A549 (cell line): ENCODE results near the gene COX5A. TPM values are rescaled to one million over a fixed set of nuclear protein-coding genes. Genes with fewer than 3 reads are reported as not detected.

Experiments
- ATAC-seq, 2 experiments: fragments of 200-7000 bp in 1 of 2; fragments of >200 bp in 1 of 2; cut with Nextera tagmentation in 1 of 2; cut with Tn5 transposase in 1 of 2; 3 replicates each; pipeline versions ENCODE4 v1.8.0 to v1.9.1; 2018 to 2020; ENCODE audit warnings: mild to moderate bottlenecking in 1 of 2, moderate library complexity in 1 of 2
- CTCF ChIA-PET: fragments of 300-600 bp; sonication (Branson Sonifier 250); formaldehyde crosslinking; extraction: SDS; loops from one replicate; lab custom pipeline; 2021; ENCODE audit warnings: antibody characterized with exemption, inconsistent platforms; lab: Yijun Ruan, JAX
- POLR2A ChIA-PET: fragments of 350-600 bp; formaldehyde crosslinking; extraction: SDS; loops from one replicate; lab custom pipeline; 2021; ENCODE audit warnings: antibody characterized with exemption, inconsistent platforms; lab: Yijun Ruan, JAX
- DNase-seq, 2 experiments: peaks; one replicate each; pipeline versions ENCODE4 v3.0.0 to v3.0.0-alpha.2; 2011 to 2016; ENCODE audit warnings: low read depth in 1 of 2, low spot score in 1 of 2
- FAIRE-seq: peaks from 2 replicates; lab custom pipeline; 2011; peaks lifted over from hg19 to GRCh38; lab: Jason Lieb, UNC
- H3K27ac ChIP-seq, 2 experiments: fragments of >200 bp; sonication (Bioruptor Twin); formaldehyde crosslinking; 3 replicates each; pipeline ENCODE4 v1.5.1; 2016 to 2017
- H3K4me1 ChIP-seq: fragments of >200 bp; sonication (Bioruptor Twin); formaldehyde crosslinking; 3 replicates; pipeline ENCODE4 v1.6.1; 2016
- H3K4me2 ChIP-seq: fragments of >200 bp; sonication (Bioruptor Twin); formaldehyde crosslinking; 3 replicates; pipeline ENCODE4 v1.6.1; 2016
- H3K4me3 ChIP-seq: fragments of >200 bp; sonication (Bioruptor Twin); formaldehyde crosslinking; 3 replicates; pipeline ENCODE4 v1.5.1; 2016
- H3K9me3 ChIP-seq: fragments of >200 bp; sonication (Bioruptor Twin); formaldehyde crosslinking; 3 replicates; pipeline ENCODE4 v1.6.1; 2016
- CEBPB ChIP-seq, 2 experiments: fragments of >200 bp in 1 of 2; sonication (Bioruptor Twin) in 1 of 2; formaldehyde crosslinking in 1 of 2; IDR thresholded peaks; 2 replicates each; pipeline ENCODE4 v1.6.1; 2012 to 2016
- EP300 ChIP-seq, 2 experiments: fragments of >200 bp; sonication (Bioruptor Twin); formaldehyde crosslinking; IDR thresholded peaks; 2 replicates in 1 of 2; 3 replicates in 1 of 2; pipeline ENCODE4 v1.6.1; 2016 to 2017
- ESRRA ChIP-seq: fragments of 150-350 bp; IDR thresholded peaks from 2 replicates; pipeline ENCODE4 v1.6.1; 2014; ENCODE audit warnings: mild to moderate bottlenecking, low read length, borderline replicate concordance
- FOSL2 ChIP-seq, 2 experiments: fragments of 450-650 bp in 1 of 2; fragments of >200 bp in 1 of 2; sonication (Bioruptor Twin) in 1 of 2; formaldehyde crosslinking; IDR thresholded peaks; 2 replicates each; pipeline versions ENCODE4 v1.5.0 to v1.6.1; 2016 to 2020; ENCODE audit warnings: mild to moderate bottlenecking in 1 of 2, moderate library complexity in 1 of 2
- HDAC2 ChIP-seq: fragments of 200-600 bp; sonication (generic); IDR thresholded peaks from 2 replicates; pipeline ENCODE4 v1.6.1; 2016
- HEYL ChIP-seq: fragments of 250-450 bp; sonication (Bioruptor Pico); IDR thresholded peaks from 2 replicates; pipeline ENCODE4 v1.8.0; 2021; ENCODE audit warnings: mild to moderate bottlenecking, moderate library complexity
- HOXA7 ChIP-seq: fragments of 250-450 bp; sonication (Bioruptor Pico); IDR thresholded peaks from 2 replicates; pipeline ENCODE4 v1.5.0; 2020; ENCODE audit warnings: mild to moderate bottlenecking, moderate library complexity
- JUN ChIP-seq, 2 experiments: fragments of >200 bp; sonication (Bioruptor Twin); formaldehyde crosslinking; IDR thresholded peaks; 2 replicates in 1 of 2; 3 replicates in 1 of 2; pipeline ENCODE4 v1.6.1; 2016 to 2017
- JUNB ChIP-seq: fragments of >200 bp; sonication (Bioruptor Twin); formaldehyde crosslinking; IDR thresholded peaks from 2 replicates; pipeline ENCODE4 v1.6.1; 2016
- MYC ChIP-seq: IDR thresholded peaks from 2 replicates; pipeline ENCODE4 v1.6.1; 2012; ENCODE audit warnings: mild to moderate bottlenecking, inconsistent platforms, low read length, improper control_type of control experiment, borderline replicate concordance
- REST ChIP-seq: fragments of 200-600 bp; sonication (generic); IDR thresholded peaks from 2 replicates; pipeline ENCODE4 v1.6.1; 2016; ENCODE audit warnings: antibody characterized with exemption, mild to moderate bottlenecking, moderate library complexity
- RFX5 ChIP-seq: fragments of 450-650 bp; IDR thresholded peaks from 2 replicates; pipeline ENCODE4 v1.7.1; 2014; ENCODE audit warnings: antibody characterized with exemption, mild to moderate bottlenecking, moderate library complexity
- RNF2 ChIP-seq: fragments of 200-600 bp; sonication (generic); IDR thresholded peaks from 2 replicates; pipeline ENCODE4 v1.6.1; 2016; ENCODE audit warnings: low read depth, mild to moderate bottlenecking, antibody characterized with exemption, moderate library complexity, borderline replicate concordance
- SREBF2 ChIP-seq: fragments of 450-650 bp; IDR thresholded peaks from 2 replicates; pipeline ENCODE4 v1.6.1; 2014; ENCODE audit warnings: mild to moderate bottlenecking, moderate library complexity
- TFCP2L1 ChIP-seq: fragments of 250-450 bp; sonication (Bioruptor Pico); IDR thresholded peaks from 2 replicates; pipeline ENCODE4 v1.5.0; 2021; ENCODE audit warnings: mild to moderate bottlenecking
- USF2 ChIP-seq: fragments of 450-650 bp; IDR thresholded peaks from 2 replicates; pipeline ENCODE4 v1.6.1; 2014; ENCODE audit warnings: antibody characterized with exemption
- ZNF302 ChIP-seq: fragments of 250-450 bp; sonication (Bioruptor Pico); IDR thresholded peaks from 2 replicates; pipeline ENCODE4 v1.9.0; 2021; ENCODE audit warnings: inconsistent platforms, mild to moderate bottlenecking, moderate library complexity
- WGBS: methylation state at CpG from one replicate; pipeline ENCODE4 v1.1.6; 2017; ENCODE audit errors: missing lambda C conversion rate; 5-methylcytosine and 5-hydroxymethylcytosine counted together
- polyA plus RNA-seq, 4 experiments: library from polyadenylated mRNA; depleted of rRNA in 3 of 4; stranded (reverse); fragments of >200 nt; fragmentation: RNase III in 1 of 4; extraction: RNeasy Plus Mini Kit Qiagen cat#74134 plus additional on column Dnase treatment in 1 of 4; gene quantifications; 2 replicates in 3 of 4; 3 replicates in 1 of 4; pipeline ENCODE4 v1.2.3, GENCODE V29; 2011 to 2017
- TF ChIP-seq, protein P1 (sequence below): IDR thresholded peaks from 2 replicates; pipeline ENCODE4 v1.6.1; 2012
- TF ChIP-seq, protein P2 (sequence below): fragments of >200 bp; sonication (Bioruptor Twin); formaldehyde crosslinking; IDR thresholded peaks from 2 replicates; pipeline ENCODE4 v1.6.1; 2016
- TF ChIP-seq, protein P3 (sequence below): fragments of >200 bp; sonication (Bioruptor Twin); formaldehyde crosslinking; IDR thresholded peaks from 3 replicates; pipeline ENCODE4 v1.5.1; 2016
- TF ChIP-seq, protein P4 (sequence below): fragments of 250-450 bp; sonication (Bioruptor Pico); IDR thresholded peaks from 2 replicates; pipeline ENCODE4 v1.5.0; 2021; ENCODE audit warnings: mild to moderate bottlenecking, moderate library complexity, borderline replicate concordance

COX5A gene
- polyA plus RNA-seq, 2 of the 4 experiments (the other 2 are of a cell fraction), result 328 to 478 TPM

DNA sequence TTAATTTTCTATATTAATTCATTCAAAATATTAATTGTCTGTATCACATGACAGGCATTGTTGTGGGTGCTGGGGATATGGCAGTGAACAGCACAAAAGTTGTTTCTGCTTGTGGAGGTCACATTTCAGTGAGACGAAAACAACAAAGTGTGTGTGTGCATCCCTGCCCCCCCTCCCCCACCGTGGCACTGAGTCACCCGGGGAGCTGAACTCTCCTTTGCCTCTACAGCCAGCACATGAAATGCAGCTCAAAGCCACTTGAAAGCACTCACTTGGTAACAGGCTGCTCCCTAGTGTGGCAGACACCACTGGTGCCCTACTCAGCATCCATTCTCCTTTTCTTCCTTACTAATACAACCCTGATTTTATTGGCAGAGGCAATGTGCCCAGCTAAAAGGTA is 40.6 kb upstream of the COX5A start:
- CTCF ChIA-PET, result interaction anchor here (1.0 to 2.1 kb wide), 7 partner anchors 10 to 207 kb away, joined by 3 to 13 read pairs (median 3); partner anchors contain the start of gene SCAMP5

GRCh38 chr15:74978077-74978476 is 40.2 kb upstream of the COX5A start:
- Histone ChIP-seq H3K4me3 (no peak overlapping the region), H3K4me2 (no peak overlapping the region), H3K9me3 (no peaks in the 10 kb centered on the region), H3K4me1 (peaks cover 8% of the 10 kb centered on the region; the same call in 2 of the 3 replicates), H3K27ac (no peak overlapping the region)
- ChIA-PET CTCF (interaction anchor here (0.8 to 2.0 kb wide), 8 partner anchors 10 to 207 kb away, joined by 3 to 7 read pairs (median 3); no protein-coding TSS in a partner anchor), POLR2A (interaction anchor here (1.5 kb wide), 1 partner anchor 21 kb away, joined by 8 read pairs; the partner anchor contains the start of gene RPP25)
- DNase-seq (no peak), ATAC-seq (peak in 1 of 2 experiments; percentile 36; a peak in 3 of 6 replicates), FAIRE-seq (peak; percentile 28)
- TF ChIP-seq REST, result no peak
- TF ChIP-seq, protein P1, sequence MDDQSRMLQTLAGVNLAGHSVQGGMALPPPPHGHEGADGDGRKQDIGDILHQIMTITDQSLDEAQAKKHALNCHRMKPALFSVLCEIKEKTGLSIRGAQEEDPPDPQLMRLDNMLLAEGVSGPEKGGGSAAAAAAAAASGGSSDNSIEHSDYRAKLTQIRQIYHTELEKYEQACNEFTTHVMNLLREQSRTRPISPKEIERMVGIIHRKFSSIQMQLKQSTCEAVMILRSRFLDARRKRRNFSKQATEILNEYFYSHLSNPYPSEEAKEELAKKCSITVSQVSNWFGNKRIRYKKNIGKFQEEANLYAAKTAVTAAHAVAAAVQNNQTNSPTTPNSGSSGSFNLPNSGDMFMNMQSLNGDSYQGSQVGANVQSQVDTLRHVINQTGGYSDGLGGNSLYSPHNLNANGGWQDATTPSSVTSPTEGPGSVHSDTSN, result no peak
- no peak for TF ChIP-seq TFCP2L1
- TF ChIP-seq EP300 (IDR thresholded peaks at IDR 0.05), result no peak
- TF ChIP-seq MYC, result no peak
- no peak for TF ChIP-seq HOXA7
- TF ChIP-seq JUN (IDR thresholded peaks at IDR 0.05), result no peak
- TF ChIP-seq, protein P2, sequence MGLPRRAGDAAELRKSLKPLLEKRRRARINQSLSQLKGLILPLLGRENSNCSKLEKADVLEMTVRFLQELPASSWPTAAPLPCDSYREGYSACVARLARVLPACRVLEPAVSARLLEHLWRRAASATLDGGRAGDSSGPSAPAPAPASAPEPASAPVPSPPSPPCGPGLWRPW, result no peak
- no peak for TF ChIP-seq RNF2
- no peak for TF ChIP-seq ZNF302 (CRISPR knock-in tag)
- no peak for TF ChIP-seq HEYL (CRISPR knock-in tag)
- TF ChIP-seq JUNB, result no peak
- TF ChIP-seq ESRRA, result no peak
- TF ChIP-seq CEBPB (IDR thresholded peaks at IDR 0.05), result no peak
- TF ChIP-seq HDAC2, result no peak
- no peak for TF ChIP-seq SREBF2
- 92% methylated on average over 1 of the region's 1 CpG for WGBS

More for the DNA sequence above, 40.6 kb upstream of the COX5A start:
- Histone ChIP-seq H3K9me3 (no peaks in the 10 kb centered on the region), H3K4me2 (no peak overlapping the region), H3K27ac (no peak overlapping the region), H3K4me3 (no peak overlapping the region), H3K4me1 (peaks cover 9% of the 10 kb centered on the region; the same call in 2 of the 3 replicates)
- DNase-seq, result no peak
- TF ChIP-seq FOSL2 (IDR thresholded peaks at IDR 0.05), result no peak
- peak; percentile 17; the same call in 1 of the 2 replicates for TF ChIP-seq FOSL2 (CRISPR knock-in tag; IDR thresholded peaks at IDR 0.05)
- no peak for TF ChIP-seq HEYL (CRISPR knock-in tag)
- 13% methylated on average over 3 of the region's 3 CpGs for WGBS
- POLR2A ChIA-PET, result interaction anchor here (0.6 to 1.5 kb wide), 3 partner anchors 21 to 223 kb away, joined by 3 to 8 read pairs (median 5); partner anchors contain the start of gene RPP25
- peak; percentile 68 to 80; a peak in 4 of 6 replicates for ATAC-seq
- FAIRE-seq, result no peak

DNA sequence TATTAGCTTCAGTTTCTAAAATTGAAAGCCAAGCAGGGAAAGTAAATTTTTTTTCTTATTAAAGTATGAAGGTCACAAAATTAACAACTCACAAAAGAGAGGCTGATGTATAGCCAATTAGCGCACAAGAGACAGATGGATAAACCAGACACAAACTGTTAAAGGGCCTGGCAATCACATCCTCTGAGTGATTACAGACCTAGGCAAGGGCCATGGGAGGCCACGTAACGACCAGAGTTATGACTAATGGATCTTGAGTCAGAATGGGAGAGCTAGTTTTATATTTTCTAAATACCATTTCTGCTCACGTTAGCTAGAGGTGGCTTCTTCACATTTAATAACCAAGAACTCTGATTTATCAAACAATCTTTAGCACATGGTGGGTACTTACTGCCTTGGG is 39.7 kb upstream of the COX5A start:
- Histone ChIP-seq H3K4me1 (peaks cover 8% of the 10 kb centered on the region; the same call in 2 of the 3 replicates), H3K9me3 (no peaks in the 10 kb centered on the region), H3K4me3 (no peak overlapping the region), H3K4me2 (no peak overlapping the region), H3K27ac (no peak overlapping the region)
- POLR2A ChIA-PET, result no interaction called here
- FAIRE-seq, result no peak
- ATAC-seq, result no peak
- TF ChIP-seq, protein P3, sequence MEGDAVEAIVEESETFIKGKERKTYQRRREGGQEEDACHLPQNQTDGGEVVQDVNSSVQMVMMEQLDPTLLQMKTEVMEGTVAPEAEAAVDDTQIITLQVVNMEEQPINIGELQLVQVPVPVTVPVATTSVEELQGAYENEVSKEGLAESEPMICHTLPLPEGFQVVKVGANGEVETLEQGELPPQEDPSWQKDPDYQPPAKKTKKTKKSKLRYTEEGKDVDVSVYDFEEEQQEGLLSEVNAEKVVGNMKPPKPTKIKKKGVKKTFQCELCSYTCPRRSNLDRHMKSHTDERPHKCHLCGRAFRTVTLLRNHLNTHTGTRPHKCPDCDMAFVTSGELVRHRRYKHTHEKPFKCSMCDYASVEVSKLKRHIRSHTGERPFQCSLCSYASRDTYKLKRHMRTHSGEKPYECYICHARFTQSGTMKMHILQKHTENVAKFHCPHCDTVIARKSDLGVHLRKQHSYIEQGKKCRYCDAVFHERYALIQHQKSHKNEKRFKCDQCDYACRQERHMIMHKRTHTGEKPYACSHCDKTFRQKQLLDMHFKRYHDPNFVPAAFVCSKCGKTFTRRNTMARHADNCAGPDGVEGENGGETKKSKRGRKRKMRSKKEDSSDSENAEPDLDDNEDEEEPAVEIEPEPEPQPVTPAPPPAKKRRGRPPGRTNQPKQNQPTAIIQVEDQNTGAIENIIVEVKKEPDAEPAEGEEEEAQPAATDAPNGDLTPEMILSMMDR, result no peak
- TF ChIP-seq, protein P4, sequence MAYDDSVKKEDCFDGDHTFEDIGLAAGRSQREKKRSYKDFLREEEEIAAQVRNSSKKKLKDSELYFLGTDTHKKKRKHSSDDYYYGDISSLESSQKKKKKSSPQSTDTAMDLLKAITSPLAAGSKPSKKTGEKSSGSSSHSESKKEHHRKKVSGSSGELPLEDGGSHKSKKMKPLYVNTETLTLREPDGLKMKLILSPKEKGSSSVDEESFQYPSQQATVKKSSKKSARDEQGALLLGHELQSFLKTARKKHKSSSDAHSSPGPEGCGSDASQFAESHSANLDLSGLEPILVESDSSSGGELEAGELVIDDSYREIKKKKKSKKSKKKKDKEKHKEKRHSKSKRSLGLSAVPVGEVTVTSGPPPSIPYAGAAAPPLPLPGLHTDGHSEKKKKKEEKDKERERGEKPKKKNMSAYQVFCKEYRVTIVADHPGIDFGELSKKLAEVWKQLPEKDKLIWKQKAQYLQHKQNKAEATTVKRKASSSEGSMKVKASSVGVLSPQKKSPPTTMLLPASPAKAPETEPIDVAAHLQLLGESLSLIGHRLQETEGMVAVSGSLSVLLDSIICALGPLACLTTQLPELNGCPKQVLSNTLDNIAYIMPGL (CRISPR knock-in tag), result no peak
- TF ChIP-seq, protein P2, result no peak
- TF ChIP-seq ESRRA (no peak), USF2 (no peak), RFX5 (no peak)
- CTCF ChIA-PET, result interaction anchor here (0.8 to 1.5 kb wide), 6 partner anchors 10 to 27 kb away, joined by 3 to 5 read pairs (median 3); no protein-coding TSS in a partner anchor
- WGBS, result 52% methylated on average over 4 of the region's 4 CpGs
- DNase-seq, result no peak
